ENCODE measurements around the gene PSENEN.
"Not testable (repeated sequence)": the region's sequence is repeated elsewhere in the genome, so short reads cannot be mapped to it uniquely, and the experiment has no call there.

PSENEN gene

DNA sequence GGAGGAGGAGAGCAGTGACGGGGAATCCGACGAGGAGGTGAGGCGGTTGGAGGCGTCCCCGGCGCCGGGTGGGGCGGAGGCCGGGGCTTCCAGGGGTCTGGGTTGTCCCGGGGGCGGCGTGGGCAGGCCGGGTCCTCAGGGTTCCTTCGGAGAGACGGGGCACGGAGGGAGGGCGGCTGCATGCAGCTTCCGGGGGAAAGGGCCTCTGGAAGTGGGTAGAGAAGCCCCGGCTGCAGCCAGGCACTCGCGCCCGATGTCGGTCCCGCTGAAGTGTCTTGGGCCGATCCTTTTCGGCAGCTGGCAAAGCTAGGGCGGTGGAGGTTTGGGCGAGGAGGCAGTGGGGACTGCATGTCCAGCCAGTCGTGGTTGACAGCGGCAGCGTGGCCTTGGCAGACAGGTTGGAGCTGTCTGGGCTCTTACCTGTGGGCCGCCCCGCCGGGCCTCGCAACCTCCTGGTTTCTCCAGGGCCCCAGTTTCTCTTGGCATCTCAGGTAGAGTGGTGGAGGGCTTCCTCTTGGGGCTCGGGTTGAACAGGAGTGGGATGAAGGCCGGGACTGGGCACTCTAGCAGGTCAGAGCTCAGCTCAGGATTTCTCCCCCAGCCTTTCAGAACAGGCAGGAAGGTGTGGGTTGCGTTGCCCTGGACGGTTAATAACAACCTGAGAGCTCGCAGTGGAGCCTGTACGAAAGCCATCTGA lies 27.0 kb upstream of the PSENEN start:
- peak; percentile 39 for DNase-seq

DNA sequence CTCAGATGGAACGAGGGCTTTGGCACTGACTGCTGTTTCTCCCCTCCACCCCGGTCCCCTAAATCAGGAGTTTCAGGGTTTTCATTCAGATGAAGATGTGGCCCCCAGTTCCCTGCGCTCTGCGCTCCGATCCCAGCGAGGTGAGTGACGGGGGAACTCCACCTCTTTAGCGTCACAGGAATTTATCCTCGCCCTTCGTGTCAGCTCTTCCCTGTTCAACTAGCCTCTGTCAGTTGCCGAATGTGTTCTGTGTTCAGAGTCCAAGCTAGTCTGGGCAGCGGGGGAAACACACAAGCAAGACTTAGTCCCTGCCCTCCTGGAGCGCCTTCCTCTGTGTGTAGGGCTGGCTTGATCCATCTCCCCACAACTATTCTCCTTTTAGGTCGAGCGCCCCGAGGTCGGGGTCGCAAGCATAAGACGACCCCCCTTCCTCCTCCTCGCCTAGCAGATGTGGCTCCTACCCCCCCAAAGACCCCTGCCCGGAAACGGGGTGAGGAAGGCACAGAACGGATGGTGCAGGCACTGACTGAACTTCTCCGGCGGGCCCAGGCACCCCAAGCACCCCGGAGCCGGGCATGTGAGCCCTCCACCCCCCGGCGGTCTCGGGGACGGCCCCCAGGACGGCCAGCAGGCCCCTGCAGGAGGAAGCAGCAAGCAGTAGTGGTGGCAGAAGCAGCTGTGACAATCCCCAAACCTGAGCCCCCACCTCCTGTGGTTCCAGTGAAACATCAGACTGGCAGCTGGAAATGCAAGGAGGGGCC lies 25.9 kb upstream of the PSENEN start:
- no peak for DNase-seq

DNA sequence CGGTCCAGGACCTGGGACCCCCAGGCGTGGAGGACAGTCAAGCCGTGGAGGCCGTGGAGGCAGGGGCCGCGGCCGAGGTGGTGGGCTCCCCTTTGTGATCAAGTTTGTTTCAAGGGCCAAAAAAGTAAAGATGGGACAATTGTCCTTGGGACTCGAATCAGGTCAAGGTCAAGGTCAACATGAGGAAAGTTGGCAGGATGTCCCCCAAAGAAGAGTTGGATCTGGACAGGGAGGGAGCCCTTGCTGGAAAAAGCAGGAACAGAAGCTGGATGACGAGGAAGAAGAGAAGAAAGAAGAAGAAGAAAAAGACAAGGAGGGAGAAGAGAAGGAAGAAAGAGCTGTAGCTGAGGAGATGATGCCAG lies 25.3 kb upstream of the PSENEN start:
- no peak for DNase-seq

DNA sequence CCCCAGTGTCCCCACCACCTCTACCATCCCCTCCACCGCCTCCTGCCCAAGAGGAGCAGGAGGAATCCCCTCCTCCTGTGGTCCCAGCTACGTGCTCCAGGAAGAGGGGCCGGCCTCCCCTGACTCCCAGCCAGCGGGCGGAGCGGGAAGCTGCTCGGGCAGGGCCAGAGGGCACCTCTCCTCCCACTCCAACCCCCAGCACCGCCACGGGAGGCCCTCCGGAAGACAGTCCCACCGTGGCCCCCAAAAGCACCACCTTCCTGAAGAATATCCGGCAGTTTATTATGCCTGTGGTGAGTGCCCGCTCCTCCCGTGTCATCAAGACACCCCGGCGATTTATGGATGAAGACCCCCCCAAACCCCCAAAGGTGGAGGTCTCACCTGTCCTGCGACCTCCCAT lies 24.8 kb upstream of the PSENEN start:
- no peak for DNase-seq

DNA sequence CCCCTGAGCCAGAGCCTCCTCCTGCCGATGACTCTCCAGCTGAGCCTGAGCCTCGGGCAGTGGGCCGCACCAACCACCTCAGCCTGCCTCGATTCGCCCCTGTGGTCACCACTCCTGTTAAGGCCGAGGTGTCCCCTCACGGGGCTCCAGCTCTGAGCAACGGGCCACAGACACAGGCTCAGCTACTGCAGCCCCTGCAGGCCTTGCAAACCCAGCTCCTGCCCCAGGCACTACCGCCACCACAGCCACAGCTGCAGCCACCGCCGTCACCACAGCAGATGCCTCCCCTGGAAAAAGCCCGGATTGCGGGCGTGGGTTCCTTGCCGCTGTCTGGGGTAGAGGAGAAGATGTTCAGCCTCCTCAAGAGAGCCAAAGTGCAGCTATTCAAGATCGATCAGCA lies 24.1 kb upstream of the PSENEN start:
- DNase-seq: no peak

DNA sequence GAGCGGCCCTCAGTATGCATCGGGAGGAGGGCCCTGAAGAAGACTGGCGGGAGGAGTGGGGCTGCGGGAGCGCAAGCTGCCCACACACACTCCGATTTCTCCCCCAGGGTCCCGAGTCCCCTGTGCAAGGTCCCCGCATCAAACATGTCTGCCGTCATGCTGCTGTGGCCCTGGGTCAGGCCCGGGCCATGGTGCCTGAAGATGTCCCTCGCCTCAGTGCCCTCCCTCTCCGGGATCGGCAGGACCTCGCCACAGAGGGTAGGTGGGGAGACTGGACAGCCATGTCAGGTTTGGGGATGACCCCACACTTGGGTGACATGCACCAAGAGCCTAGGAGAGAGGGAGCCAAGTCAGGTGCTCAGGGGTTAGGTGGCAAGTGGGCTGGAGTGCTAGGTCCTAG lies 23.0 kb upstream of the PSENEN start:
- no peak for DNase-seq

DNA sequence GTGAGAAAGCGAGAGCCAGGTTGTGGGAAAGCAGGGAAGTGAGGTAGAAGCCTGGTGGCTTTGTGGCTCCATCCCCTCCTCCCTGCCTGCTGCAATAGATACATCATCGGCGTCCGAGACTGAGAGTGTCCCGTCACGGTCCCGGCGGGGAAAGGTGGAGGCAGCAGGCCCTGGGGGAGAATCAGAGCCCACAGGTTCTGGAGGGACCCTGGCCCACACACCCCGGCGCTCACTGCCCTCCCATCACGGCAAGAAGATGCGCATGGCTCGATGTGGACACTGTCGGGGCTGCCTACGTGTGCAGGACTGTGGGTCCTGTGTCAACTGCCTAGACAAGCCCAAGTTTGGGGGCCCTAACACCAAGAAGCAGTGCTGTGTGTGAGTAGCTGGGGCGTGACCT lies 22.6 kb upstream of the PSENEN start:
- DNase-seq: no peak

DNA sequence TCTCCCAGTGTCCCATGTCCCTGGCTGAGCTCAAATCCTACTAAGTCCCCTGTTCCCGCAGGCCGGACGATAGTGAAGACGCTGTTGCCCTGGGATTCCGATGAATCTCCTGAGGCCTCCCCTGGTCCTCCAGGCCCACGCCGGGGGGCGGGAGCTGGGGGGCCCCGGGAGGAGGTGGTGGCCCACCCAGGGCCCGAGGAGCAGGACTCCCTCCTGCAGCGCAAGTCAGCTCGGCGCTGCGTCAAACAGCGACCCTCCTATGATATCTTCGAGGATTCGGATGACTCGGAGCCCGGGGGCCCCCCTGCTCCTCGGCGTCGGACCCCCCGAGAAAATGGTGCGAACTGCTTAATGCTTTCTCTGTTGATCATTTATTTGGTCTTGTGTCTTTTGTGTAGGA lies 21.8 kb upstream of the PSENEN start:
- no peak for DNase-seq

DNA sequence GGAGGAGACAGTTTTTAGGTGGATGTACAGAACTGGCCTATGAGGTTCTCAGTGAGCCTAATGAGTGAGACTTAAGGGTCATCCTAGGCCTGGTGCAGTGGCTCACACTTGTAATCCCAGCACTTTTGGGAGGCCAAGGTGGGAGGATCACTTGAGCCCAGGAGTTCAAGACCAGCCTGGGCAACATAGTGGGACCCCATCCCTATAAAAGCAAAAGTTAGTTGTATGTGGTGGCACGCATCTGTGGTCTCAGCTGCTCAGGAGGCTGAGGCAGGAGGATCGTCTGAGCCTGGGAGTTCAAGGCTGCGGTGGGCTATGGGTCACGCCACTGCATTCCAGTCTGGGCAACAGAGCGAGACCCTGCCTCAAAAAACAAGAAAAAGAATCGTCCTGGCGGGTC lies 21.3 kb upstream of the PSENEN start:
- not testable (repeated sequence) for DNase-seq

DNA sequence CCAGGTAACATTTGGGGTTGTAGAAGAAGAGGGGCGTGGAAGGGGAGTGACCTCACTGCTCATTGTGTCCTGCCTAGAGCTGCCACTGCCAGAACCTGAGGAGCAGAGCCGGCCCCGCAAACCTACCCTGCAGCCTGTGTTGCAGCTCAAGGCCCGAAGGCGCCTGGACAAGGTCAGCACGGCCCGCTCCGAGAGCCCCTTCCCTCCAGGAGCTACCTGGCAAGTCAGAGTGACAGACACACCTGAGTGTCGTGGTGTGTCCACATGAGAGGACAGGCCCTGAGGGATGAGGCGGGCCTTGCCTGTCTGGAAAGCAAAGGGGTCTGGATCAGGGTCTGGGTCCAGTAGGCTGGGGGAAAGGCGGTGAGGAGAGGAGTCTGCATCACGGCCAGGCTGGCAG lies 20.9 kb upstream of the PSENEN start:
- no peak for DNase-seq

DNA sequence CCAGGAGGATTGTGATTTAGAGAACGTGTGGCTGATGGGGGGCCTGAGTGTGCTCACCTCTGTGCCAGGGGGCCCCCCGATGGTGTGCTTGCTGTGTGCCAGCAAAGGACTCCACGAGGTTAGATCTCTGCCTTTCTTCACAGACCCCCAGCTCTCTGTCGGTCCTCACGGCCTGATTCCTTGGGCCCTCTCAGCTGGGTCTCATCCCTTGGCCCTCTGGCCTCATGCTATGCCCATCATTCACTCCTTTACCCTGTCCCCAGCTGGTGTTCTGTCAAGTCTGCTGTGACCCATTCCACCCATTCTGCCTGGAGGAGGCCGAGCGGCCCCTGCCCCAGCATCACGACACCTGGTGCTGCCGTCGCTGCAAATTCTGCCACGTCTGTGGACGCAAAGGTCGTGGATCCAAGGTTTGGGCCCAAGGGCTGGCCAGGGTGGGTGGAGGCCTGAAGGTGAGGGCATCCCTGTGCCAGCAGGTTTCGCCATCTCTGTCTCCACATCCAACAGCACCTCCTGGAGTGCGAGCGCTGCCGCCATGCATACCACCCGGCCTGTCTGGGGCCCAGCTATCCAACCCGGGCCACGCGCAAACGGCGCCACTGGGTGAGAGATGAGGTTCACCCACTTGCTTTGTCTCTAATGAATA lies 20.1 kb upstream of the PSENEN start:
- no peak for DNase-seq

DNA sequence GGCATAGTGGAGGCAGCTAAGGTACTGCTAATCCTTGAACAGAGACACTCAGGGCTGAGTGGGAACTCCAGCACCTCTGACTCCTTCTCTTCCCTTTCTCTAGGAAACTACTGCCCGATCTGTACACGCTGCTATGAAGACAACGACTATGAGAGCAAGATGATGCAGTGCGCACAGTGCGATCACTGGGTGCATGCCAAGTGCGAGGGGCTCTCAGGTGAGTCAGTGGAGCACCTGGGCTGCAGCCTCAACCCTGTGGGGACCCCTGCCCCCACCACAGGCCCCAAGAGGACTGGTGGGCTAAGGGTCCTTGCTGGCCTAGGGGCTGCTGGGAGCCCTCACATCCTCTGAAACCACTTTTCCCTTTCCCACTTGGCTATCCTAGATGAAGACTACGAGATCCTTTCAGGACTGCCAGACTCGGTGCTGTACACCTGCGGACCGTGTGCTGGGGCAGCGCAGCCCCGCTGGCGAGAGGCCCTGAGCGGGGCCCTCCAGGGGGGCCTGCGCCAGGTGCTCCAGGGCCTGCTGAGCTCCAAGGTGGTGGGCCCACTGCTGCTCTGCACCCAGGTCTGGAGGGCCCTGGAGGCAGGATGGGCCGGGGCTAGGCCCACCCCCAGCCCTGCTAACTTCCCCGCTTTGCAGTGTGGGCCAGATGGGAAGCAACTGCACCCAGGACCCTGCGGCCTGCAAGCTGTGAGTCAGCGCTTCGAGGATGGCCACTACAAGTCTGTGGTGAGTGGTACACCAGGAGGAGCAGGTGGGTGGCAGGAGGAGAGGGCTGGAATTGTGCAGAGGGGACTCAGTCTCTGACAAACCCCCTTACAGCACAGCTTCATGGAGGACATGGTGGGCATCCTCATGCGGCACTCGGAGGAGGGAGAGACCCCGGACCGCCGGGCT lies 18.1 kb upstream of the PSENEN start:
- DNase-seq: no peak

DNA sequence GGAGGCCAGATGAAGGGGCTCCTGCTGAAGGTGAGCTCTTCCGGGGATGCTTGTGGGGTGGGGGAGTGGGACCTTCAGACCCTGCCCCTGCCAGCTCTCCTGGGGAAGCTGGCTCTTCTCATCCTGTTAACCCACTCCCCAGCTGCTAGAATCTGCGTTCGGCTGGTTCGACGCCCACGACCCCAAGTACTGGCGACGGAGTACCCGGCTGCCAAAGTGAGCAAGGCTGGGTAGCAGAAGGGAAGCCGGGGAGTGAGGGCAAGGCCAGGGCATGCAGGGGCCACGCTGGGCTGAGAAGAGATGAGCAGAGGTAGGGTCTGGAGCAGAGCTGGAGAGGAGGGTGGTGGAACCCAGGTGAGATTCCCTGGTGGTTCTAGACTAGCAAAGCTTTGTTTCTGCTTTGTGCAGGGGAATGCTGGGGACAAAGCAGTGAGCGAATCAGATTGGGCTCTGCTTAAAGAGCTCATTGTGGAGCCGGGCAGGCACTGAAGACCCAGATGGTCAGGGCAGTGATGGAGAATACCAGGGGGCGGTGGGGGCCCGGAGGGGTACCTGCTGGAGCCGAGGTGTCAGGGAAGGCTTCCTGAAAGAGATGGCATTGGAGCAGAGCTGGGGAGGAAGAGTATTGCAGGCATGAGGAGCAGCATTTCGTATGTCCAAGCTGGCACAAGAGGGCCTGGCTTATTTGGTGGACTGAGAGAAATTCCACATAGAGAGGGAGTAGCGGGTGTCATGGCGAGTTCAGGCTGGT lies 17.3 kb upstream of the PSENEN start:
- no peak for DNase-seq

DNA sequence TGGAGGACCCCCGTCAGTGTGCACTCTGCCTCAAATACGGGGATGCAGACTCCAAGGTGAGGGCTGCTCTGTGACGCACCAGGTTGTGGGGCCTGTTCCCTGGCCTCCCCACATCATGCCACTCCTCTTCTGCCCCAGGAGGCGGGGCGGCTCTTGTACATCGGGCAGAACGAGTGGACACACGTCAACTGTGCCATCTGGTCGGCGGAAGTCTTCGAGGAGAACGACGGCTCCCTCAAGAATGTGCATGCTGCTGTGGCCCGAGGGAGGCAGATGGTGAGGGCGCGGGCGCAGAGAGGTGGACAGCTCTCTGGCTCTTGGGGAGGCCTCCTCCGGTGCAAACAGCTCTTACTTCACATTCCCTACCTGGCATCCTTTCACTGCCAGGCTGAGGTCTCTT lies 16.4 kb upstream of the PSENEN start:
- no peak for DNase-seq

DNA sequence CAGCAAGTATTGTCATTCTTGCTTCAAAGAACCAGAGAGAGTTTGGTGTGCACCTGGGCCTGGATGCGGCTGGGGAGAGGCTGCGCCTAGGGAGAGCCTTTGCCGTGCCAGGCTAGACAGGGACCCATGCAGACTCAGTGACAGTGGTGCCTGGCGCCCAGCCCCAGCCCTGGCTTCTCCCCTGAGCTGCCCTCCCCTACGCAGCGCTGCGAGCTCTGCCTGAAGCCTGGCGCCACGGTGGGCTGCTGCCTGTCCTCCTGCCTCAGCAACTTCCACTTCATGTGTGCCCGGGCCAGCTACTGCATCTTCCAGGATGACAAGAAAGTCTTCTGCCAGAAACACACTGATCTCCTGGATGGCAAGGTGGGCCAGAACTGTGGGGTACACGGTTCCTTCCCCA lies 15.7 kb upstream of the PSENEN start:
- DNase-seq: no peak

DNA sequence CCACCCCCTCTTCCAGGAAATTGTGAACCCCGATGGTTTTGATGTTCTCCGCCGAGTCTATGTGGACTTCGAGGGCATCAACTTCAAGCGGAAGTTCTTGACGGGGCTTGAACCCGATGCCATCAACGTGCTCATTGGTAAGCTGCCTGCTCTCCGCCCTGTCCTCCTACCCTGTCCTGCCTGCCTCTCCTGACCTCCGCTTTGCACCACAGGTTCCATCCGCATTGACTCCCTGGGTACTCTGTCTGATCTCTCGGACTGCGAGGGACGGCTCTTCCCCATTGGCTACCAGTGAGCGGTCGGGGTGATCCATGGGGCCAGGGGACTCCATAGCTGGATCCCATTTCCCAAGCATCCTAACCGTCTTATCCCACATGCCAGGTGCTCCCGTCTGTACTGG lies 15.1 kb upstream of the PSENEN start:
- DNase-seq: no peak

DNA sequence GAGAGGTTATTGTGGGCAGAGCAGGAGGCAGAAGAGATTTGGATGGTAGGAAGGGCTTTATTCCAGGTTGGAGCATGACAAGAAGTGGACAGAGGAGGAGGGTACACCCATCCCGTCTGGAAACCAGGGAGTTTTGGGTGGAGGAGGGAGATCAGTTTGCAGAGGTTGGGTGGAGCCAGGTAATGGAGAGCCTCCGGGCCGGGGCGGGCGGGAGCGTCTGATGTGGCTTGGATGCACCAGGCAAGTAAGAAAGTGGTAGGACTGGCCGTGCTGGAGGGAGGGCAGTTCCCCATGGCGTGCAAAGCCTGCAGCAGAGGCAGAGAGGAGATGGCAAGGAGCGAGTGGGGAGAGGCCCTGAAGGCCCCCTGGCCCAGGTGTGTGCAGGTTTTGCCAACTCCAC lies 14.1 kb upstream of the PSENEN start:
- DNase-seq: no peak

DNA sequence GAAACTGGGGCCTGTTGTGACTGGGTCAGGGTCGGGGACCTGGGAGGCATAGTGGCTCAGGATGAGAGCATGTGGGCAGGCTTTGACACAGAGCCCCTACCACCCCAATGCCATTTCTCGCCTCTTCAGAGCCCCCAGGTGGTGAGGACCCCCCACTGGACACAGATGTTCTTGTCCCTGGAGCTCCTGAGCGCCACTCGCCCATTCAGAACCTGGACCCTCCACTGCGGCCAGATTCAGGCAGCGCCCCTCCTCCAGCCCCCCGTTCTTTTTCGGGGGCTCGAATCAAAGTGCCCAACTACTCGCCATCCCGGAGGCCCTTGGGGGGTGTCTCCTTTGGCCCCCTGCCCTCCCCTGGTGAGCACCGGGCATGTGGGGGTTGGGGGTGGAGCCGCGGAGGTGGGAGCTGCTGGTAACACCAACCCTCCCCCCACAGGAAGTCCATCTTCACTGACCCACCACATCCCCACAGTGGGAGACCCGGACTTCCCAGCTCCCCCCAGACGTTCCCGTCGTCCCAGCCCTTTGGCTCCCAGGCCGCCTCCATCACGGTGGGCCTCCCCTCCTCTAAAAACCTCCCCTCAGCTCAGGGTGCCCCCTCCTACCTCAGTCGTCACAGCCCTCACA lies 13.6 kb upstream of the PSENEN start:
- DNase-seq: no peak

DNA sequence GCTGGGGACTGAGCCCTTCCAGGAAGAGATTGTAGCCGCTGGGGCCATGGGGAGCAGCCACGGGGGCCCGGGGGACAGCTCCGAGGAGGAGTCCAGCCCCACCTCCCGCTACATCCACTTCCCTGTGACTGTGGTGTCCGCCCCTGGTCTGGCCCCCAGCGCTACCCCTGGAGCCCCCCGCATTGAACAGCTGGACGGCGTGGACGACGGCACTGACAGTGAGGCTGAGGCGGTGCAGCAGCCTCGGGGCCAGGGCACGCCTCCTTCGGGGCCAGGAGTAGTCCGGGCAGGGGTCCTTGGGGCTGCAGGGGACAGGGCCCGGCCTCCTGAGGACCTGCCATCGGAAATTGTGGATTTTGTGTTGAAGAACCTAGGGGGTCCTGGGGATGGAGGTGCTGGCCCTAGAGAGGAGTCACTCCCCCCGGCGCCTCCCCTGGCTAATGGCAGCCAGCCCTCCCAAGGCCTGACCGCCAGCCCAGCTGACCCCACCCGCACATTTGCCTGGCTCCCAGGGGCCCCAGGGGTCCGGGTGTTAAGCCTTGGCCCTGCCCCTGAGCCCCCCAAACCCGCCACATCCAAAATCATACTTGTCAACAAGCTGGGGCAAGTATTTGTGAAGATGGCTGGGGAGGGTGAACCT lies 12.8 kb upstream of the PSENEN start:
- no peak for DNase-seq

DNA sequence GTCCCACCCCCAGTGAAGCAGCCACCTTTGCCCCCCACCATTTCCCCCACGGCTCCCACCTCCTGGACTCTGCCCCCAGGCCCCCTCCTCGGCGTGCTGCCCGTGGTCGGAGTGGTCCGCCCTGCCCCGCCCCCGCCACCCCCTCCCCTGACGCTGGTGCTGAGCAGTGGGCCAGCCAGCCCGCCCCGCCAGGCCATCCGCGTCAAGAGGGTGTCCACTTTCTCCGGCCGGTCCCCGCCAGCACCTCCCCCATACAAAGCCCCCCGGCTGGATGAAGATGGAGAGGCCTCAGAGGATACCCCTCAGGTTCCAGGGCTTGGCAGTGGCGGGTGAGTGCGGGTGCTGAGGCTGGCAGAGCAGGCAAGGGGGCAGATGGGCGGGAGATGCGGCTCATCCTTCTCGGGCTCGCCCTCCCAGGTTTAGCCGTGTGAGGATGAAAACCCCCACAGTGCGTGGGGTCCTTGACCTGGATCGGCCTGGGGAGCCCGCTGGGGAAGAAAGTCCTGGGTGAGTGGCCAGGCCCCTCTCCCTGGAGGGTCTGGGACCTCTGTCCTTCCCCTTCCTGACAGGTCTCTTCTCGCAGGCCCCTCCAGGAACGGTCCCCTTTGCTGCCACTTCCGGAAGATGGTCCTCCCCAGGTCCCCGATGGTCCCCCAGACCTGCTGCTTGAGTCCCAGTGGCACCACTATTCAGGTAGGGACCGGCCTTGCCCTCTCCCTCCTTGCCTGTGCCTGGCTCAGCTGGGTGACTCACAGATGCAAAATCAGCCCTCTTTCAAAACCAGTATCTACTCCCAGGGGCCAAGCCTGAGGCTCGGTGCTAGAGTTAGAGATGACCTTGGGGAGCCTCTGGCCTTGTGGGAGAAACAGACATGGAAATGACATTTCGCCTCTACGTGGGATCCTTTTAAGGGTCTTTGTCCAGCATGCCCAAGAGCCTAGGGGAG lies 12.0 kb upstream of the PSENEN start:
- no peak for DNase-seq
